KBM-7 (cell line): ENCODE measurements around the gene TSPEAR.
"Not testable (repeated sequence)": the region's sequence is repeated elsewhere in the genome, so short reads cannot be mapped to it uniquely, and the experiment has no call there.

Experiments
- DNase-seq: peaks from one replicate; pipeline ENCODE4 v3.0.0-alpha.2; 2015
- in situ Hi-C: fragments of 300-500 bp; cut with MboI; formaldehyde crosslinking; loops from 2 replicates; pipeline ENCODE4 v1.14.3; 2020; ENCODE audit warnings: low sequenced_read_pairs, low pct_unique_long_range_greater_than_20kb, mixed read lengths

TSPEAR gene

DNA sequence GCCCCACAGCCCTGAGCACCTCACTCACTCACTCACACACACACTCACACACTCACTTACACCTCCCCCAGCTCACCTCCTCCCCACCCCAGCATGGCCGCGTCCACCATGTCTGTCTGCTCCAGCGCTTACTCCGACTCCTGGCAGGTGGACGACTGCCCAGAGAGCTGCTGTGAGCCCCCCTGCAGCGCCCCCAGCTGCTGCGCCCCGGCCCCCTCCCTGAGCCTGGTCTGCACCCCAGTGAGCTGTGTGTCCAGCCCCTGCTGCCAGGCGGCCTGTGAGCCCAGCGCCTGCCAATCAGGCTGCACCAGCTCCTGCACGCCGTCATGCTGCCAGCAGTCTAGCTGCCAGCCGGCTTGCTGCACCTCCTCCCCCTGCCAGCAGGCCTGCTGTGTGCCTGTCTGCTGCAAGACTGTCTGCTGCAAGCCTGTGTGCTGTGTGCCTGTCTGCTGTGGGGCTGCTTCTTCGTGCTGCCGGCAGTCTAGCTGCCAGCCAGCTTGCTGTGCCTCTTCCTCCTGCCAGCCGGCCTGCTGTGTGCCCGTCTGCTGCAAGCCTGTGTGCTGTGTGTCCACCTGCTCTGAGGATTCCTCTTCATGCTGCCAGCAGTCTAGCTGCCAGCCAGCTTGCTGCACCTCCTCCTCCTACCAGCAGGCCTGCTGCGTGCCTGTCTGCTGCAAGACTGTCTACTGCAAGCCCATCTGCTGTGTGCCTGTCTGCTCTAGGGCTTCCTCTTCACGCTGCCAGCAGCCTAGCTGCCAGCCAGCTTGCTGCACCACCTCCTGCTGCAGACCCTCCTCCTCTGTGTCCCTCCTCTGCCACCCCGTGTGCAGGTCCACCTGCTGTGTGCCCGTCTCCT lies 64.8 kb downstream of the TSPEAR start, which contains the start of gene KRTAP10-11:
TSS of gene KRTAP10-11 (plus strand) at position 49 of the 856 bp plus-strand sequence. CDS start at position 94, 45 bp downstream.
- in situ Hi-C loops, DNase-seq: not testable (repeated sequence)

GRCh38 chr21:44644878-44645277 lies 66.5 kb downstream of the TSPEAR start:
- DNase-seq, result no peak
- in situ Hi-C loops, result no loop called here

DNA sequence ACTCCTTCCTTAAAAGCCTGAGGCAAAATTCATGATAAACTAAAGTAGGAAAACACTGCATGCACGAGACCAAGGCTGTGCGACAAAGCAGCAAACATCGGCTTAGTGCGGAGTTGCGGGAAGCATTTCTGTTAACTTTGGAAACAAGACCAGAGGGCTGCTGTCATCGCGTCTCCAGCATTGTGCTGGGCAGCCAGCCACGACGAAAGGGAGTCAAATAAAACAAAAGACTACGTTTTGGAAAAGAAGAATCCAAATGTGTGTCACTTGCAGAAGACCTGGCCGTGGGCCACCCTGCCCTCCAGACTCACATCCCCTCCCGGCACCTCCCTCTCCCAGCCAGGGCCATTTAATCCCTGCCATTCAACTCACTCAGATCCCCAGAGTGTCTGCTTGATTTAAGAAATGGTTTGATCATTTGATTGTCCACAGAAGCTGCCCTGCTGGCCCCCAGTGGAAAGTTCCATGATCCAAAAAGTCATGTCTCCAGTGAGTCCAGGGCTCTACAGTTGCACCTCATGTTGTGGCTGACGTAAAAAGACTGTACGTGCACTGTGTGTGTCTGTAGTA lies 67.5 kb downstream of the TSPEAR start:
- in situ Hi-C loops, result no loop called here
- no peak for DNase-seq

DNA sequence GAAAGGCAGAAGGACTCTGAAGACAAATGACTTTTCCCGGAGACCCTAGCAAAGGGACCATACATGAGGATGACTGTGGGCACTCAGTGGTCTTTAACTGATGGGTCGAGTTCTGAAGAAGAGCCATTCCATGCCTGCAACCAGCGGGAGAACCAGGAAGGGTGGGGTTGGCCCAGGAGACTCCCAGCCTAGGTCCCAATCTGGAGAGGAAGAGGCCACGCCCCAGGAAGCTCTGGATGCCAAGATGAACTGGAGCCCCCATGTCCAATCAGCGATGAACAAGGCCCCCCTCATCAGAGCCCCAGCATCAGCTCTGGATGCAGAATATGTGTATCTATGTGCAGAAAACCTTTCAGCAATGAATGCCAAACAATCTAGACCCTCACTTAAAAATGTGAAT lies 70.6 kb downstream of the TSPEAR start:
- no peak for DNase-seq
- in situ Hi-C loops, result no loop called here

DNA sequence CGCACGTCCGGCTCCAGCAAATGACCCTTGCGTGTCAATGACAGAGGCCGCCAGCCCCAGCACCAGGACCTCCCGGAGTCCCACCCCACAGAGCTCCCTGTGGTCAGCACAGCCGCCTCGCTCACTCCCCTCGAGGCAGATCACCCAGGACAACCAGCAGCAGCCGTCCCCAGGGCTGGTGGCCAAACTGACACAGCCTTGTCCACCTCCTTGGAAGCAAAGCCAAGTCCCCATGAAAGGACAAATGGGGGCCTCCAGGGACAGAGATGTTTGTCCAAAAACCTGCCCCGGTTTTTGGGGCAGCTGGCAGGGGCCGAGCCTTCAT lies 72.1 kb downstream of the TSPEAR start:
- DNase-seq, result no peak
- in situ Hi-C loops, result no loop called here

- in situ Hi-C loops, result not testable (repeated sequence)
These were observed 72.7 kb downstream of the TSPEAR start for GRCh38 chr21:44638506-44639330.

GRCh38 chr21:44637851-44638348 lies 73.5 kb downstream of the TSPEAR start:
- DNase-seq, in situ Hi-C loops: not testable (repeated sequence)

More at GRCh38 chr21:44638506-44639330, 72.7 kb downstream of the TSPEAR start:
- not testable (repeated sequence) for DNase-seq

- no peak for DNase-seq
- in situ Hi-C loops, result no loop called here
These were observed 74.1 kb downstream of the TSPEAR start, which contains the start of gene KRTAP10-10 for GRCh38 chr21:44637018-44637850. Gene KRTAP10-10 (plus strand): TSS chr21:44637356. CDS start chr21:44637418, 62 bp downstream.

DNA sequence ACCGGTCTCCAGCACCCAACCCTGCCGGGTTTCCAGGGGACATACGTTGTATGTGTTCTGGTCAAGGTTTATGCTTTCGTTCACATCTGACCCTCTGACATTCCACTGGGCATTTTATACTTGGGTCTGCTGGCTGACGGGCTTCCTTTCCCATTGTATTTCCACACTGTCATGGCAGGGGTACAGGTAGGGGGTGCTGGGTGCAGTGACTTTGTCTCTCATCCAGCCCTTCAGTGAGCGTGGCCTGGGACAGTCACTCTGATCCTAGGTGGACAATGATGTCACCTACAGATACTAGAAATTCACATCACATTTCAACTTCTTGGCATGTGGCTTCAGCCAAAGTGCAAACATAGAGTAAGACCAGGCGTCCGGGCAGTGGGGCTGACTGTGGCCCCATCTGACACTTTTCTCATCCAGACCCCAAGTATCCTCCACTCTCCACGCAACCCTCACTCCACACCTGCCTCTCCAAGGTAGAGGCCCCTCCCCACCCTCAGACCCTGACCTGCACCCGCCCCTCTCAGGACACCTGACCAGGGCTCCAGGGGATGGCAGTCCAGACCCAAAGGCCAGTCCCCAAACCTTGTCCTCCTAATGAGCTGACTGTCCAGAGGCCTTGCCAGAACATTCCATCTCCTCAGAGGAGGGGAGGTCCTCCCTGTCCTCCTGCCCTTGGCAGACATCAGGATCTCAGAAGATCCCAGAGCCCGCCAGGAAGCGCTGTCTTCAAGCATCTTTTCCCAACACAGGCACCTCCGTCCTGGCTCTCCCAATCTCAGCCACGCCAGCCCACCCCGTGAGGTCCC lies 75.0 kb downstream of the TSPEAR start:
- in situ Hi-C loops, result no loop called here
- no peak for DNase-seq

DNA sequence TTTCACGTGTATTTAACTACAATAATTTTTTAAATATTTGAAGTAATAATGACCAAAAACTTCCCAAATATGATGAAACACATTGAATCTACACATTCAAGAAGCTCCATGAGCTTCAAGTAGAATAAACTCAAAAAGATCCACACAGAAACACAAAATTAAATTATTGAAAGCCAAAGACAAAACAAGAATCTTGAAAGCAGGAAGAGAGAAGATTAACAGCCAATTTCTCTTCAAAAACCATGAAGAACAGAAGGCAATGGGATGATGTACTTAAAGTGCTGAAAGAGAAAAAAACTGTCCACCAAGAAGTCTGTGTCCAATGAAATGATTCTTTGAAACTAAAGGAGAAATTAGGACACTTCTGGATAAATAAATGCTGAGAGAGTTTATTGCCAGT lies 79.3 kb downstream of the TSPEAR start:
- no peak for DNase-seq
- in situ Hi-C loops, result no loop called here

- DNase-seq, result no peak
- in situ Hi-C loops, result no loop called here
These were observed 80.9 kb downstream of the TSPEAR start for GRCh38 chr21:44630440-44630839.

GRCh38 chr21:44628707-44629391 lies 82.5 kb downstream of the TSPEAR start:
- no peak for DNase-seq
- in situ Hi-C loops, result no loop called here

- DNase-seq, in situ Hi-C loops: not testable (repeated sequence)
These were observed 83.5 kb downstream of the TSPEAR start for GRCh38 chr21:44627831-44628233.

GRCh38 chr21:44627181-44627822 lies 84.1 kb downstream of the TSPEAR start:
- in situ Hi-C loops, DNase-seq: not testable (repeated sequence)

GRCh38 chr21:44626673-44627143 lies 84.7 kb downstream of the TSPEAR start, which contains the start of gene KRTAP10-9:
Gene KRTAP10-9 (plus strand): TSS chr21:44627093. CDS start chr21:44627172, 79 bp downstream.
- in situ Hi-C loops, result no loop called here
- no peak for DNase-seq

DNA sequence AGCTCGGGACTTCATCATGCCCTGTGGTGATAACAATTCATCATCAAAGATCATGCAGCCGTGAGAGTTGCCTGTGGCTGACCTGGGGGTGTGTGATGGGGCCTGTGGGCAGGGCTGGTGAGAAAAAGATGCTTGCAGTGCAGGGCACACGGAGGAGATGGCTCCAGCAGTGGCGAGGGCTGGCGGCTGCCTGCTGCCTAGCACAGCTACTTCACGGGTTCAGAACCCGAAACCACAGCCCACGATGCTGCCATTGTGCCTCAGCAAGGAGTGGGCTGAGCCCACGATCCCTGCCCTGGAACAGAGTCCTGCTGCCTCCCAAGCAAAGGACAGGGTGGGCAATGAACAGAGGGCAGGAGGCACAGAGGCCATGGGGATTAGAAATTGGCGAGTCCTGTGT lies 85.1 kb downstream of the TSPEAR start:
- DNase-seq, result no peak
- in situ Hi-C loops, result no loop called here

DNA sequence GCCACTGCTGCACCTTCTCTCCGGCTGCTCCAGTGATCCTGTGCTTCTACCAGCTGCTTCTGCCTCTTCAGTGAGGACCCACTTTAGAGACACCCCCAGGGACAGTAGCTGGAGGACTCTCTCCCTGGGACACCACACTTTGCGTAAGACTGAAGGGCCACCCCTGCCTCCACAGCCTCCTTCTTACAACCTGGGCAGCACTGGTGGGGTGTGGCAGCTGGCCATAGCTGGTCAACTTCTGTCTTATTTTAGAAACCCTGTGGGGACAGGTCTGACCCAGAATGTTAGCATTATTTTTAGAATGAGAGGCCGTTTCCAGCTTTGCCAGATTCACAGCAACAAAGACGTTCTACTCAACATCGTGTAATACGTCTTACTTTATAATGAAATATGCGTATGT lies 85.6 kb downstream of the TSPEAR start:
- in situ Hi-C loops, result no loop called here
- no peak for DNase-seq
